HepG2 (cell line): ENCODE measurements around the gene ACTR6. TPM values are rescaled to one million over a fixed set of nuclear protein-coding genes. Genes with fewer than 3 reads are reported as not detected.
A peak's percentile ranks its signal among the peaks of the same experiment; 100 is the strongest.

Experiments
- BHLHE40 ChIP-seq: IDR thresholded peaks from 2 replicates; pipeline ENCODE4 v1.6.1; 2011; ENCODE audit warnings: low read length, improper control_type of control experiment
- GMEB2 ChIP-seq: IDR thresholded peaks from 2 replicates; pipeline ENCODE4 v1.6.1; 2016; ENCODE audit warnings: missing biosample characterization, missing genetic modification reagents, low read depth
- KIAA2018 ChIP-seq: sonication (generic); formaldehyde crosslinking; IDR thresholded peaks from 2 replicates; pipeline ENCODE4 v1.5.0; 2020; ENCODE audit warnings: mild to moderate bottlenecking, missing genetic modification reagents, borderline replicate concordance
- MEF2D ChIP-seq: sonication (generic); formaldehyde crosslinking; IDR thresholded peaks from 2 replicates; pipeline ENCODE4 v1.5.1; 2020; ENCODE audit warnings: mild to moderate bottlenecking, missing genetic modification reagents
- NFE2L2 ChIP-seq: fragments of 150-350 bp; IDR thresholded peaks from 2 replicates; pipeline ENCODE4 v1.6.1; 2014; ENCODE audit warnings: low read length
- PAF1 ChIP-seq: IDR thresholded peaks from 2 replicates; pipeline ENCODE4 v1.6.1; 2016; ENCODE audit warnings: missing genetic modification reagents, missing compliant biosample characterization
- REXO4 ChIP-seq: sonication (generic); formaldehyde crosslinking; IDR thresholded peaks from 2 replicates; pipeline ENCODE4 v1.8.0; 2022; ENCODE audit warnings: missing genetic modification reagents, mild to moderate bottlenecking, borderline replicate concordance
- STAT5B ChIP-seq: sonication (generic); formaldehyde crosslinking; IDR thresholded peaks from 2 replicates; pipeline ENCODE4 v1.4.0; 2020; ENCODE audit warnings: missing genetic modification reagents
- ZBED4 ChIP-seq: sonication (generic); formaldehyde crosslinking; IDR thresholded peaks from 2 replicates; pipeline ENCODE4 v1.4.0; 2020; ENCODE audit warnings: missing genetic modification reagents, borderline replicate concordance
- ZFP1 ChIP-seq: IDR thresholded peaks from 2 replicates; pipeline ENCODE4 v1.6.1; 2016
- ZFY ChIP-seq: sonication (generic); formaldehyde crosslinking; IDR thresholded peaks from 2 replicates; pipeline ENCODE4 v1.4.0; 2020; ENCODE audit warnings: missing genetic modification reagents
- ZNF704 ChIP-seq: sonication (generic); formaldehyde crosslinking; IDR thresholded peaks from 2 replicates; pipeline ENCODE4 v1.8.1; 2023; ENCODE audit warnings: mild to moderate bottlenecking, inconsistent platforms, moderate library complexity, missing genetic modification reagents, borderline replicate concordance
- ZNF75D ChIP-seq: sonication (generic); formaldehyde crosslinking; IDR thresholded peaks from 2 replicates; pipeline ENCODE4 v1.8.1; 2023; ENCODE audit warnings: missing genetic modification reagents, mild to moderate bottlenecking, borderline replicate concordance
- ZNF772 ChIP-seq: sonication (generic); formaldehyde crosslinking; IDR thresholded peaks from 2 replicates; pipeline ENCODE4 v1.5.0; 2020; ENCODE audit warnings: mild to moderate bottlenecking, missing genetic modification reagents
- ZNF780A ChIP-seq: sonication (generic); formaldehyde crosslinking; IDR thresholded peaks from 2 replicates; pipeline ENCODE4 v1.8.0; 2022; ENCODE audit warnings: mild to moderate bottlenecking, missing genetic modification reagents, moderate library complexity
- polyA plus RNA-seq, 8 experiments: library from polyadenylated mRNA; depleted of rRNA in 3 of 8; stranded (reverse) in 7 of 8; unstranded in 1 of 8; fragments of >200 nt; fragmentation: Illumina TruSeq in 4 of 8; extraction: Trizol in 4 of 8; gene quantifications; 2 replicates each; pipeline versions ENCODE4 v1.2.1 to v1.2.3, GENCODE V29; 2011 to 2016; ENCODE audit warnings: low read depth in 4 of 8, missing spikeins in 1 of 8, mixed read lengths in 1 of 8; ENCODE audit not compliant: insufficient read depth in 1 of 8
- total RNA-seq, 5 experiments: library from RNA; depleted of rRNA; stranded (reverse); fragments of >200 nt; fragmentation: Illumina TruSeq; extraction: Trizol; gene quantifications; 2 replicates each; pipeline ENCODE4 v1.2.3, GENCODE V29; 2016; ENCODE audit warnings: low read depth in 1 of 5

The ACTR6 gene
- total and polyA plus RNA-seq, 2 of the 13 experiments (the other 11 are each of a cell fraction or from before 2014, with no cell fraction given): 12.9 to 22.4 TPM

DNA sequence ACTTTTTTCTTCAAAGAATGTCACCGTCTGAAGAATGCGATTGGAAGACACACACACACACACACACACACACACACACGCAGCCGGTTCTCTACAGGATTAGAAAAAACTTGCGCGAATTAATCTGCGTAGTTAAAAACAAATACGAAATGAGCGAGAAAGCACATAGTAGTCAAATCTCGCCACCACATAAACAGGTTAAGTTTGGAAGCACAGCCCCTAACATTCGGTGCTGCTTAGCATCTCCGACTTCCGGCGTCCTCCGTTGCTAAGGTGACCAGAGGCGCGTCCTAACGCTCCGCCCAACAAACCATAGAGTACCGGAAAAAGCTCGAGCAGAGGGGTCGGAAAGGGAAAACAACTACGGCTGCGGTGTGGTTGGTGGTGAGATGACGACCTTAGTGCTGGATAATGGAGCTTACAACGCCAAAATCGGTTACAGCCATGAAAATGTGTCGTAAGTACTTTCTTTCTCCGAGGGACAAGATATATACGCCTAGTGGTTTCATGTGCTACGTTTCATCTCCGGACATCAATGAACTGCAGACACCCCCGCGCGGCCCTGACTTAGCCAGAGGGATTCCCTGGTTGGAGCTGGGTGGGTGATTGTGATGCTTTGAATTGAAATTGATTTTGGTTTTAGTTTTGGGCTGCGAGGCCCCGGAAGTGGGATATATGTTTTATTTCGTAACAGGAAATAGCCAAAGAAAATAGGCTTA is at the start of gene ACTR6 (continued):
- TF ChIP-seq ZBED4 (CRISPR knock-in tag): no peak
- TF ChIP-seq MEF2D (CRISPR knock-in tag): no peak; the same call in 1 of the 2 replicates
- TF ChIP-seq ZNF75D (CRISPR knock-in tag): no peak
- TF ChIP-seq KIAA2018 (CRISPR knock-in tag): no peak
- TF ChIP-seq ZFP1: no peak
- no peak for TF ChIP-seq BHLHE40
- TF ChIP-seq ZNF704 (CRISPR knock-in tag): no peak; the same call in 1 of the 2 replicates
- no peak for TF ChIP-seq GMEB2
- TF ChIP-seq ZFY (CRISPR knock-in tag): peak; percentile 71
- no peak for TF ChIP-seq STAT5B (CRISPR knock-in tag)
- TF ChIP-seq NFE2L2: no peak
- 0 out of 2 replicates have a peak, but pooled peaks have one; percentile 44 for TF ChIP-seq ZNF772 (CRISPR knock-in tag)
- no peak for TF ChIP-seq REXO4 (CRISPR knock-in tag)
- TF ChIP-seq PAF1 (CRISPR knock-in tag): no peak
- TF ChIP-seq ZNF780A (CRISPR knock-in tag): no peak
